PFSK-1 (cell line): Measurements from ENCODE around the gene SLC35F1.

ENCODE experiments used
- POLR2AphosphoS5 ChIP-seq: IDR thresholded peaks from 2 replicates; pipeline ENCODE4 v1.6.1; 2012; ENCODE audit warnings: low read depth, mild to moderate bottlenecking, control low read depth, low read length, moderate library complexity
- REST ChIP-seq, 2 experiments: IDR thresholded peaks; 2 replicates each; pipeline versions ENCODE4 v1.6.1 to v1.8.0; 2011 to 2012; ENCODE audit warnings: low read depth in 2 of 2, low read length in 2 of 2, control low read depth in 1 of 2, inconsistent platforms in 1 of 2, mild to moderate bottlenecking in 1 of 2, moderate library complexity in 1 of 2; ENCODE audit not compliant: insufficient read depth in 1 of 2
- SIN3A ChIP-seq: IDR thresholded peaks from 2 replicates; pipeline ENCODE4 v1.6.1; 2012; ENCODE audit warnings: mild to moderate bottlenecking, low read length, moderate library complexity, borderline replicate concordance; ENCODE audit not compliant: insufficient read depth
- TAF1 ChIP-seq: IDR thresholded peaks from 2 replicates; pipeline ENCODE4 v1.6.1; 2012; ENCODE audit warnings: low read length, control low read depth, borderline replicate concordance; ENCODE audit not compliant: insufficient read depth

- no peak for TF ChIP-seq REST (IDR thresholded peaks at IDR 0.05; ENCODE audit: insufficient read depth in 1 of 2, low read depth in 2 of 2, low read length in 2 of 2)
- TF ChIP-seq POLR2AphosphoS5, result no peak
- no peak for TF ChIP-seq SIN3A
- no peak for TF ChIP-seq TAF1
Observed at GRCh38 chr6:118317581-118318563, 410.8 kb downstream of the SLC35F1 start.
